Astrocyte (in vitro differentiated cells and primary cell): ENCODE measurements around the gene BRINP2.

Source experiments
- CTCF ChIP-seq: IDR thresholded peaks from 2 replicates; pipeline ENCODE4 v1.5.1; 2011; ENCODE audit warnings: low read depth, mild to moderate bottlenecking, inconsistent platforms, low read length, moderate library complexity; ENCODE audit not compliant: insufficient read depth
- EZH2 ChIP-seq: IDR thresholded peaks from 2 replicates; pipeline ENCODE4 v1.6.1; 2012; ENCODE audit warnings: mild to moderate bottlenecking, low read length, inconsistent platforms; ENCODE audit not compliant: insufficient read depth

GRCh38 chr1:177309880-177310279 is 139.1 kb downstream of the BRINP2 start:
- no peak for TF ChIP-seq CTCF
- no peak for TF ChIP-seq EZH2
